ENCODE measurements around the gene RBL1.
A peak's percentile ranks its signal among the peaks of the same experiment; 100 is the strongest.
"Not testable (repeated sequence)": the region's sequence is repeated elsewhere in the genome, so short reads cannot be mapped to it uniquely, and the experiment has no call there.

Gene RBL1

GRCh38 chr20:37075932-37076685 lies 19.7 kb downstream of the RBL1 start:
- Histone ChIP-seq H3K4me3 (no peak overlapping the region), H3K9ac (no peak overlapping the region), H3K9me3 (peaks cover 41% of the 10 kb centered on the region), H4K20me1 (0 out of 2 replicates have a peak, but pooled peaks cover 7% of the 10 kb centered on the region), H3K36me3 (peaks cover 99% of the 10 kb centered on the region), H3K4me2 (no peak overlapping the region), H3K27me3 (no peaks in the 10 kb centered on the region), H3K4me1 (no peaks in the 10 kb centered on the region), H3K27ac (no peak overlapping the region)
- TF ChIP-seq Cebpa-rat (IDR thresholded peaks at IDR 0.05) = no peak

- Histone ChIP-seq H3K27ac (no peak overlapping the region), H4K20me1 (0 out of 2 replicates have a peak, but pooled peaks cover 9% of the 10 kb centered on the region), H3K27me3 (no peaks in the 10 kb centered on the region), H3K4me1 (no peaks in the 10 kb centered on the region), H3K9ac (no peak overlapping the region), H3K4me3 (no peak overlapping the region), H3K36me3 (peaks cover 81% of the 10 kb centered on the region), H3K4me2 (no peak overlapping the region), H3K9me3 (peaks cover 45% of the 10 kb centered on the region)
- no peak for TF ChIP-seq Cebpa-rat (IDR thresholded peaks at IDR 0.05)
Measured at GRCh38 chr20:37072293-37073196, 23.3 kb downstream of the RBL1 start.

GRCh38 chr20:37071481-37071911 lies 24.3 kb downstream of the RBL1 start:
- Histone ChIP-seq H3K9ac (no peak overlapping the region), H3K4me2 (no peak overlapping the region), H3K4me3 (no peak overlapping the region), H3K9me3 (peaks cover 36% of the 10 kb centered on the region), H3K36me3 (peaks cover 81% of the 10 kb centered on the region), H3K27ac (no peak overlapping the region), H3K4me1 (no peaks in the 10 kb centered on the region), H3K27me3 (no peaks in the 10 kb centered on the region), H4K20me1 (0 out of 2 replicates have a peak, but pooled peaks cover 9% of the 10 kb centered on the region)
- no peak for TF ChIP-seq Cebpa-rat (IDR thresholded peaks at IDR 0.05)

- not testable (repeated sequence) for H3K4me2 ChIP-seq, H3K27ac ChIP-seq, H3K27me3 ChIP-seq, H3K4me1 ChIP-seq, H4K20me1 ChIP-seq, H3K9ac ChIP-seq, H3K4me3 ChIP-seq
- Histone ChIP-seq H3K9me3 (peaks cover 19% of the 10 kb centered on the region), H3K36me3 (peaks cover 81% of the 10 kb centered on the region)
Measured at GRCh38 chr20:37069563-37069962, 26.2 kb downstream of the RBL1 start.

GRCh38 chr20:37066168-37066567 lies 29.6 kb downstream of the RBL1 start:
- Histone ChIP-seq H3K27ac (no peak overlapping the region), H3K27me3 (no peaks in the 10 kb centered on the region), H3K4me3 (no peak overlapping the region), H3K9ac (no peak overlapping the region), H3K9me3 (peaks cover 5% of the 10 kb centered on the region; the same call in 1 of the 2 replicates), H3K4me1 (no peaks in the 10 kb centered on the region), H3K36me3 (peaks cover 77% of the 10 kb centered on the region), H3K4me2 (no peak overlapping the region), H4K20me1 (0 out of 2 replicates have a peak, but pooled peaks cover 3% of the 10 kb centered on the region)
- TF ChIP-seq Cebpa-rat (IDR thresholded peaks at IDR 0.05) = no peak

- no peak for TF ChIP-seq Cebpa-rat (IDR thresholded peaks at IDR 0.05)
- Histone ChIP-seq H3K4me3 (no peak overlapping the region), H3K36me3 (peaks cover 96% of the 10 kb centered on the region), H3K9me3 (no peaks in the 10 kb centered on the region), H3K27me3 (no peaks in the 10 kb centered on the region), H3K27ac (no peak overlapping the region), H3K4me1 (no peaks in the 10 kb centered on the region), H4K20me1 (no peaks in the 10 kb centered on the region), H3K4me2 (no peak overlapping the region), H3K9ac (no peak overlapping the region)
Measured at GRCh38 chr20:37055276-37055675, 40.5 kb downstream of the RBL1 start.

GRCh38 chr20:37053230-37053950 lies 42.4 kb downstream of the RBL1 start:
- Histone ChIP-seq H4K20me1 (no peaks in the 10 kb centered on the region), H3K9me3 (no peaks in the 10 kb centered on the region), H3K4me2 (no peak overlapping the region), H3K27me3 (no peaks in the 10 kb centered on the region), H3K4me1 (no peaks in the 10 kb centered on the region), H3K9ac (no peak overlapping the region), H3K27ac (no peak overlapping the region), H3K4me3 (no peak overlapping the region), H3K36me3 (peaks cover 96% of the 10 kb centered on the region)
- no peak for TF ChIP-seq Cebpa-rat (IDR thresholded peaks at IDR 0.05)

- Histone ChIP-seq H3K9ac (no peak overlapping the region), H3K36me3 (peaks cover 87% of the 10 kb centered on the region), H3K4me1 (peaks cover 23% of the 10 kb centered on the region), H4K20me1 (no peaks in the 10 kb centered on the region), H3K27ac (peak overlapping the region; percentile 54; the same call in 1 of the 2 replicates), H3K27me3 (no peaks in the 10 kb centered on the region), H3K9me3 (peaks cover 22% of the 10 kb centered on the region), H3K4me2 (peak overlapping the region; percentile 53), H3K4me3 (peak overlapping the region; percentile 24)
- no peak for TF ChIP-seq Cebpa-rat (IDR thresholded peaks at IDR 0.05)
Measured at GRCh38 chr20:37042986-37043972, 52.5 kb downstream of the RBL1 start.

GRCh38 chr20:37039366-37039765 lies 56.4 kb downstream of the RBL1 start:
- H4K20me1 ChIP-seq, H3K9ac ChIP-seq, H3K27me3 ChIP-seq, H3K4me2 ChIP-seq, H3K4me3 ChIP-seq, H3K27ac ChIP-seq: not testable (repeated sequence)
- peaks cover 92% of the 10 kb centered on the region for H3K36me3 ChIP-seq
- H3K4me1 ChIP-seq = peaks cover 18% of the 10 kb centered on the region
- H3K9me3 ChIP-seq = peaks cover 22% of the 10 kb centered on the region
